Stimulated activated CD4-positive, alpha-beta T cell treated with anti-CD3 and anti-CD28 coated beads, Interleukin-2, amount 100 ng/mL, for 4 hours (primary cell): Measurements from ENCODE around the gene PKMYT1.

Source experiments
- DNase-seq: peaks from one replicate; pipeline ENCODE4 v3.0.0-alpha.2; 2020; ENCODE audit warnings: low read depth

The PKMYT1 gene

DNA sequence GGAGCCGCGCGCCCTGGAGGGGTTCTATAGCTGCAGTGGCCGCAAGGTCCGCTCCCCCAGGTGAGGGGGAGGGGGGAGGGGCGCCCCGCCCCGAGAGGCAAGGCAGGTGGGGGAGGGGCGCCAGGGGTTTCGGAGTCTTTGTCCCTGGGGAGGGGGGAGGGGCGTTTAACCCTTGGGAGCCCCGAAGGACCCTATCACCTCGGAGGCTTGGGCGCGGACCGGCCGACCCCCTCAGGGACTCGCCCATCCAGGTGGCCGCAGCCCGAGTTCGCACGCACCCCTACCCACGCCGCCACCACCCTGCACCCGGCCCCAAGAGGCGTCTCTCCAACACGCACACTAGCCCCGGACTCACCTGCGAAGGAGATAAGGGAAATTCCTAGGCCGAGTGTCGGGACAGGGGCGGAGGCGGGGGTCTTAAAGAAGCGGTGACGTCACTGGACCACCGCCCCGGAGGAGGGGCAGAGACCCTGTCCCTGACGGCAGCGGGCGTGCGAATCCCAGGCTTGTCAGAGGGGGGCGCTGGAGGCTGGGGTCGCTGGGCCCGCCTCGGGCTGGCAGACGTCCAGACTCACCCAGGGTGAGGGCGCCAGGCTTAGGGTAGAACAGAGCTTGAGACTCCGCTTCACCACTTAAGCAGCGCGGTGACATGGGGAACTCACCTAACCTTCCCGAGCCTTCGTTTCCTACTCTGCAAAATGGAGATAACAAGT lies 37.7 kb upstream of the PKMYT1 start, which contains the start of gene CLDN6:
Gene CLDN6 (minus strand): TSS at position 390 of the 713 bp plus-strand sequence. CDS start 2,162 bp downstream, outside the sequence.
- DNase-seq: no peak

DNA sequence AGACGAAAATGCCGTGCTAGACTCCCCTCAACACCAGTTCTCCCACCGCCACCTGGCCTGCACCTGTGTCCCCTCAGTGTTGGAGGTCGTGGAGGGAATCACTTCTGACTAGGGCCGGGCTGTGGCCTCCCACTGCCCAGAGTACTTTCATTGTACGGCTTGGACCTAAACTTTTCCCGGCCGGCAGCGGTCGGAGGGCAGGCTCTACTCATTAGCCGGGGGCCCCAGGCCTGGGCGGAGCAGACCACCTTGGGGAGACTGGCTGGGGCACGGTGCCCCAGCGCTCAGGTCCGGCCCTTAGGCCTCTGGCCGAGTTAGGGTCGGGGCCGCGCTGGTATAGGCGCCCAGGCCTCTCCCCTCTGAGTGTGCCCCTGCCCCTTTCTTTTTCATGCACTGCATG lies 37.1 kb upstream of the PKMYT1 start:
- DNase-seq: no peak

- no peak for DNase-seq
Observed at GRCh38 chr16:3015865-3016521, 35.7 kb upstream of the PKMYT1 start.

DNA sequence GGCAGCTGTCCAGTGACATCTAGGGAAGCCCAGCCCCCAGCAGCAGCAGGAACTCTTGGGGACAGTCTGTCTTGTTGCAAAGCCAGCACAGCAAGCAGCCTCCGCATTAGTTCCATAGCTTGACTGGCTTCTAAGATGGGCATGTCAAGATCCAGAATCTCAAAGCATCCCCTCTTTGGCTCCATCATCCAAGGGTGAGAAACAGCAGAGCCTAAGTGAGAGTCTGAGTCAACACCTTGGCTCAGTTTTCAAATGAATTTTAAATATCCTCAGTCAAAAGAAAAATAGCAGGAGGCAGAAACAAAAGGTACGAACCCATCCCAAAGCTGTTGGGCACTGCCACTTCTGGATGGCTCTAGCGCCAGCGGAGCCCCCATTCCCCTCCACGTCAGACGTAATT lies 34.7 kb upstream of the PKMYT1 start:
- no peak for DNase-seq

- DNase-seq: no peak
Observed at GRCh38 chr16:3013998-3014690, 33.9 kb upstream of the PKMYT1 start.

GRCh38 chr16:3013491-3013951 lies 33.3 kb upstream of the PKMYT1 start:
- DNase-seq: no peak

- no peak for DNase-seq
Observed at GRCh38 chr16:3012828-3013420, 32.7 kb upstream of the PKMYT1 start, which contains the start of gene CLDN9. Gene CLDN9, plus strand, starts transcription at chr16:3012923. Its CDS starts 440 bp downstream, at chr16:3013363.

DNA sequence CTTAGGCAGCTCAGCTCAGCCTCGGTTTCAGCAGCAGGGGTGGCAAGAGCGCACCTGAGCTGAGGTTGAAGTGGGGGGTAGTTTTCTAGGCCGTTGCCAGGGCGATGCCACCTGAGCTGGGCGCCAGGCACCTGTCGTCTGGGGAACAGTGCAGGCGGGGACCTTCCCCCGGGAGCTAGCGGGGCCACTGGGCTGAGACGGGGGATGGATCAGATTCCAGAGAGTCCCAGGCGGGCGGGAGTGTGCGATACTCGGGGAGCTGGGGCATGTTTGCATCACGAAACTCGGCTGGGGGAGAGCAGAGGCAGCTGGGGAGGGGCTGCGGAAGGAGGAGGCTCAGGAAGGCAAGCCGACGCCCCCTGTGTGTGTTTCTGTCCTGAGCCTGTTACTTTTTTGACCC lies 32.0 kb upstream of the PKMYT1 start:
- DNase-seq: no peak

GRCh38 chr16:3010510-3010909 lies 30.3 kb upstream of the PKMYT1 start:
- DNase-seq: no peak

DNA sequence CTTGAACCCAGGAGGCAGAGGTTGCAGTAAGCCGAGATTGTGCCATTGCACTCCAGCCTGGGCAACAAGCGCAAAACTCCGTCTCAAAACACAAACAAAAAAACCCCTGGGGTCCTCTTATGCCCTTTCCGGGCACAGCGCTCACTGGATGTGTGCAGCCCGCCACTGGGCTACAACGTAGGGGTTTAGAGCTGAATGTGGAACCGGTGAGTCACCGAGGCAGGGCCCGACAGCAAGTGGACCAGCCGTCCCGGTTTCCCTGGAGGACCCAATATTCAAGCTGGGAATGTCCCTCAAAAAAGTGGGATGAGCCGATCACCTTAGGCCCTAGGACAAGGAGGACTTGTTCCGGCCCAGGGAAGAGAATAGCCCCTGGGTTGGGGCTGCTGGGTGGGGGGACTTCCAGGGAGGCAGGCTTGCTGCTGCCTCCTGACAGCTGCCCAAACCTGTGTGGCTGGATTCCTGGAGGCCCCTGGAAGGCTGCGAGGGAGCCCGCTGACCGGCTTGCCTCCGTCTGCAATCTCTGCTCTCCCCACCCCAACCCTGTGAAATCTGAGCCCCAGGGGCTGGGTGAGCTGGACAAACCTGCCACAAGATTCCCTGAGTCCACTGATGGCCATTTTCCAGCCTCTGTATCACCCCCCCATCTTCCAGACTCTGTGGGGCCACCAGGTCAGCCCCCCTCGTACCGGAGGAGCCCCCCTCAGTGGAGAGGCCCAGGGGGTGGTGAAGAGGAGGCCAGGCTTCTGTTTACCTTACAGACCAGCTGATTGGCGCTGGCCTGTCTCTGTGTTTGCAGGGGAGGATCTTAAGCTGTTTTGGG lies 29.5 kb upstream of the PKMYT1 start:
- DNase-seq: no peak

- DNase-seq: no peak
Observed at GRCh38 chr16:3008690-3009037, 28.4 kb upstream of the PKMYT1 start.

GRCh38 chr16:3007957-3008689 lies 27.9 kb upstream of the PKMYT1 start:
- DNase-seq: no peak

DNA sequence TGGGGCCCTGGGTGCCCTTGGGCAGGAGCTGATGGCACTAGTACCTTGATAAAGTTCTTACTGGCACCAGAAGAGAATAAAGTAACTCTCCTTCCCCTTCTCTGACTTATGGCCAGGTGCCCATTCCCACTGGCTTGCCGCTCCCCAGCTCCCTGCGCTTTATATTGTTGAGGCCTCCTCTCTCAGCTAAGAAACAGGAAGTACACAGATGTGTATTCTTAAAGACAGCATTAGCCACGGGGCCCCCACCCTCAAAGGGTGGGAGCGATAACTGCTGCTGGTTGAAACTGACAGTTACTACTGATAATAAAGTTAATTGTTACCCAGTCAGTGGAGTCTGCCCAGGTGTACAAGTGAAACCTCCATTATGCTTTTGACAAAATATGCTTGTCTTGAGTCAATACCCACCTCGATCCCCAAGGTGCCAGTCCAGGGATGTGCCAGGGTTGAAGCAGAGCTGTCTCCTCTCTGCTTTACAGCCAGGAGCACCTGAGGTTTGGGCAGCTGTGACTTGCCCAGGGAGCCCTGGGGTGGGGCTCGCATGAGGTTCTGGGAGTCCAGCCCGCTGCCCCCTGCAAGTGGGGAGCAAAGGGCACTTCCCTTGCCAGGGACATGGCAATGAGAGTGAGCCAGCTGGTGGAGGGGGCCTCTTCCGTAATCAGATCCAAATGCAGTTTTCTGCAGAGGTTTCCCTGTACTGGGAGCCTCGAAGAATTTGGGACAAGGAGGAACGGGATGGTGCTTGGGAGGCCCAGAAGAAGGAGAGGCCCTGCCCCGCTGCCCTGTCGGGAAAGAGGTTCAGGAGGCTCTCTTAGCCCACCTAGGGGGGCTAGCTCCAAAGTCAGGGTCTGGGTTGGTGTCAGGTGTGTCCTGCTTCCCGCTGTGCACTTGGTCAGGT lies 27.1 kb upstream of the PKMYT1 start:
- no peak for DNase-seq

- no peak for DNase-seq
Observed at GRCh38 chr16:3004781-3005284, 24.6 kb upstream of the PKMYT1 start.

DNA sequence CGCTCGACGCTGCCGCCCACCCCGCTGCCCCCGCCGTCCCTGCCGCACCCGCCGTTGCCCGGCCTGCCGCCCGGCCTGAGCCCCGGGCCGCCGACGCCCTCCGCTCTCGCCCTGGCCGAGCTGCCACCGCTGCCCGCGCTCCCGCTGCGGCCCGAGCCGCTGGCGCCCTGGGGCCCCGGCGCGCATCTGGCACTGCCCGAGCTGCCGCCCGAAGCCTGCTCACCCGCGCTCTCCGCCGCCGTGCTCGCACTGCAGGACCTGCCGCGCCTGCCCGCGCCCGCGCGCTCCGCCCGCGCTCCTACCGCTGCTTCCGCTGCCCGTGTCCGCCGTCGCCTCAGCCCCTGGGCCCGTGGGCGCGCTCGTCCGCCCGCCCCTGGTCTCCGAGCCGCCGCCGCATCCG lies 24.1 kb upstream of the PKMYT1 start:
- DNase-seq: no peak

DNA sequence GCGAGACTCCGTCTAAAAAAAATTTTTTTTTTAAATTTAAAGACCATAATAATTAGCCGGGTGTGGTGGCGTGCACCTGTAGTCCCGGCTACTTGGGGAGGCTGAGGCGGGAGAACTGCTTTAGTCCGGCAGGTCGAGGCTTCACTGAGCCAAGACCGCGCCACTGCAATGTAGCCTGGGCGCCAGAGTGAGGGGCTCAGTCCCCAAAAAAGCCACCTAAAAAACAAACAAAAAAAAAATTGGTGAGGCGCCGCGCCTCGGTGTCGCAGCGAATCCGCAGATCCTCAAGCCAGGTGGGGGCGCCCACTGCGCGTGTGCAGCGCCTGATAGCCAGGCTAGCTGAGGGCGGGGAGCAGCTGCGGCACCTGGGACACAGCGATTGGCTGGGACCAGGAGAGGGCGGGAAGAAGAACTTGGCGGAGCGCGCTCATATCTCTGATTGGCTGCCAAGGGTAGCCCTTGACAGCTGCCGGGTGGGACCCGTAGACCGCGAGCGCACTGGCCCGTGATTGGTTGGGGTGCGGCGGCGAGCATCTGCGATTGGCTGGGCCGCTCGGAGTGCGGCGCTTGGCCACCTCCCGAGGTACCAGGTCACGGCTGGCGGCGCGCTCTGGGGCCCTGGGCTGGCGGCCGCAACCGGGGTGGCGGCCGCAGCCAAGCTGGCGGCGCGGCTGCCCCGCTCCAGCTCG lies 23.5 kb upstream of the PKMYT1 start:
- DNase-seq: peak; percentile 95

DNA sequence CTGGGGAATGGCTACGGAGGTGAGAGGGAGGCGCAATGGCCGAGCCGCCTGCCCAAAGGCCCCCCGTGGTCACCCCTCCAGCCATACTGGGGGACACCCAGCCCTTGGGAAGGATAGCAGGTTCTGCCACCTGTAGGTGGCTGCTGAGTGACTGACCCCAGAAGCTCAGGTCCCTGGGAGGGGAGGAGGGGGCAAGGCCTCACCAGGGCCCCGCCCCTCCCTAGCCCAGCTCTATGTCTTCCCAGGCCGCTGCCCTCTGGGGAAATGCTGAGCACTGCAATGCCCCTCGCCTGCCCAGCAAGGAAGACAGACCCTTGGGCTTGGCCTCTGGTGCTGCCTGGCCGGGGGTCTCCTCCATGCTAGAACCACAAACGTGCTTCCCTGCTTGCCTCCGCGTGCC lies 21.1 kb upstream of the PKMYT1 start:
- no peak for DNase-seq

- DNase-seq: no peak
Observed at GRCh38 chr16:3000540-3000939, 20.3 kb upstream of the PKMYT1 start.

GRCh38 chr16:2999929-3000328 lies 19.7 kb upstream of the PKMYT1 start:
- DNase-seq: no peak
